Vagina (tissue), 2 donors: ENCODE measurements around the gene DCUN1D2. TPM values are rescaled to one million over a fixed set of nuclear protein-coding genes. Genes with fewer than 3 reads are reported as not detected.

Source experiments
- DNase-seq, 2 donors: peaks; one replicate each; pipeline ENCODE4 v3.0.0-alpha.2; 2017; ENCODE audit errors: extremely low spot score in 2 of 2
- H3K27ac ChIP-seq: fragments of 200-600 bp; sonication (generic); one replicate; pipeline ENCODE4 v1.5.1; 2019
- H3K27me3 ChIP-seq: fragments of 200-600 bp; sonication (generic); one replicate; pipeline ENCODE4 v1.5.1; 2019
- H3K36me3 ChIP-seq, 2 donors: fragments of 200-600 bp; sonication (generic); one replicate each; pipeline ENCODE4 v1.5.1; 2017 to 2019
- H3K4me1 ChIP-seq: fragments of 200-600 bp; sonication (generic); one replicate; pipeline ENCODE4 v1.5.1; 2019
- H3K4me3 ChIP-seq, 2 donors: fragments of 200-600 bp; sonication (generic); 1 replicate in 1 of 2; 2 replicates in 1 of 2; pipeline ENCODE4 v1.5.1; 2016 to 2019
- H3K9me3 ChIP-seq: fragments of 200-600 bp; sonication (generic); one replicate; pipeline ENCODE4 v1.5.1; 2019
- POLR2A ChIP-seq, 2 donors: fragments of 450-650 bp; IDR thresholded peaks; one replicate each; pipeline ENCODE4 v1.6.1; 2017; ENCODE audit warnings: antibody characterized with exemption in 2 of 2, mild to moderate bottlenecking in 2 of 2, moderate library complexity in 2 of 2
- POLR2AphosphoS5 ChIP-seq, 2 donors: sonication (generic); formaldehyde crosslinking; IDR thresholded peaks; one replicate each; pipeline ENCODE4 v1.9.0; 2017; ENCODE audit warnings: antibody characterized with exemption in 2 of 2, mild to moderate bottlenecking in 2 of 2, low read depth in 1 of 2; ENCODE audit not compliant: insufficient read depth in 1 of 2
- intact Hi-C: fragments of 100-400 bp; cut with DNase I; formaldehyde crosslinking; loops from one replicate; pipeline ENCODE4 v1.15.1; 2023
- total RNA-seq: library from RNA; depleted of rRNA; stranded (reverse); fragments of >200 nt; gene quantifications from one replicate; pipeline ENCODE4 v1.2.3, GENCODE V29; 2016
- TF ChIP-seq, protein P1 (sequence below), 3 experiments: fragments of 450-650 bp in 2 of 3; fragments of 200-600 bp in 1 of 3; sonication (generic) in 1 of 3; IDR thresholded peaks; one replicate each; pipeline ENCODE4 v1.5.1; 2017 to 2019; ENCODE audit warnings: antibody characterized with exemption in 3 of 3, mild to moderate bottlenecking in 2 of 3, moderate library complexity in 2 of 3

DCUN1D2 gene
- total RNA-seq, 1 donor from 2014 or later: 13.3 TPM

GRCh38 chr13:113415032-113415431 lies 75.5 kb downstream of the DCUN1D2 start:
- Histone ChIP-seq H3K4me1 (peaks cover 26% of the 10 kb centered on the region), H3K4me3 (no peak overlapping the region), H3K27ac (no peak overlapping the region), H3K36me3 (no peaks in the 10 kb centered on the region), H3K9me3 (no peaks in the 10 kb centered on the region), H3K27me3 (no peaks in the 10 kb centered on the region)
- no peak for DNase-seq
- TF ChIP-seq POLR2AphosphoS5 (IDR thresholded peaks at IDR 0.05; ENCODE audit: insufficient read depth in 1 of 2, low read depth in 1 of 2): no peak
- TF ChIP-seq, protein P1, sequence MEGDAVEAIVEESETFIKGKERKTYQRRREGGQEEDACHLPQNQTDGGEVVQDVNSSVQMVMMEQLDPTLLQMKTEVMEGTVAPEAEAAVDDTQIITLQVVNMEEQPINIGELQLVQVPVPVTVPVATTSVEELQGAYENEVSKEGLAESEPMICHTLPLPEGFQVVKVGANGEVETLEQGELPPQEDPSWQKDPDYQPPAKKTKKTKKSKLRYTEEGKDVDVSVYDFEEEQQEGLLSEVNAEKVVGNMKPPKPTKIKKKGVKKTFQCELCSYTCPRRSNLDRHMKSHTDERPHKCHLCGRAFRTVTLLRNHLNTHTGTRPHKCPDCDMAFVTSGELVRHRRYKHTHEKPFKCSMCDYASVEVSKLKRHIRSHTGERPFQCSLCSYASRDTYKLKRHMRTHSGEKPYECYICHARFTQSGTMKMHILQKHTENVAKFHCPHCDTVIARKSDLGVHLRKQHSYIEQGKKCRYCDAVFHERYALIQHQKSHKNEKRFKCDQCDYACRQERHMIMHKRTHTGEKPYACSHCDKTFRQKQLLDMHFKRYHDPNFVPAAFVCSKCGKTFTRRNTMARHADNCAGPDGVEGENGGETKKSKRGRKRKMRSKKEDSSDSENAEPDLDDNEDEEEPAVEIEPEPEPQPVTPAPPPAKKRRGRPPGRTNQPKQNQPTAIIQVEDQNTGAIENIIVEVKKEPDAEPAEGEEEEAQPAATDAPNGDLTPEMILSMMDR (IDR thresholded peaks at IDR 0.05): no peak
- TF ChIP-seq POLR2A (IDR thresholded peaks at IDR 0.05): no peak
- intact Hi-C loops: no loop called here

- DNase-seq: no peak
- Histone ChIP-seq H3K36me3 (no peaks in the 10 kb centered on the region), H3K4me1 (peaks cover 31% of the 10 kb centered on the region), H3K27ac (peak overlapping the region; percentile 37), H3K4me3 (no peak overlapping the region), H3K27me3 (no peaks in the 10 kb centered on the region), H3K9me3 (no peaks in the 10 kb centered on the region)
- TF ChIP-seq, protein P1 (IDR thresholded peaks at IDR 0.05): no peak
- TF ChIP-seq POLR2AphosphoS5 (IDR thresholded peaks at IDR 0.05; ENCODE audit: insufficient read depth in 1 of 2, low read depth in 1 of 2) (no peak), POLR2A (IDR thresholded peaks at IDR 0.05) (no peak)
- intact Hi-C loops: no loop called here
Measured at GRCh38 chr13:113414335-113414734, 76.2 kb downstream of the DCUN1D2 start.

DNA sequence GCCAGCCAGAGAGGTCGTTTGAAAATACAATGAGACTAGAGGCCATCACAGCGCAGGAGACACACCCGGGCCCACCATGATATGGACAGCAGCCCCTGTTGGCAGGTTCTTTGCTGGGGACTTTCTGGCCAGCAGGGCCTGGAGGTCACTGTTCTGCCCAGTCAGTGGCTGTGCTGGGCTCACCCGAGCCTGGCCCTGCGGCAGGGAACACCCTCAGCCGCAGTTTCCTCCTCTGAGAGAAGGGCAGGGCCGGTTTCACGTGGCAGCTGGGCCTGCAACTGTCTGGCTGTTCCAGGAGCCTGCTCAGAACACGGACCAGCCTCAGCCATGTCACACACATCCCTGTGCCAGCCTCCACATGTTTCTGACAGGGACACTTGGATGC lies 76.6 kb downstream of the DCUN1D2 start:
- H3K4me3 ChIP-seq: no peak overlapping the region
- intact Hi-C loops: no loop called here
- no peaks in the 10 kb centered on the region for H3K27me3 ChIP-seq
- no peaks in the 10 kb centered on the region for H3K9me3 ChIP-seq
- no peaks in the 10 kb centered on the region for H3K36me3 ChIP-seq
- peaks cover 31% of the 10 kb centered on the region for H3K4me1 ChIP-seq
- DNase-seq: no peak
- TF ChIP-seq, protein P1 (IDR thresholded peaks at IDR 0.05): no peak
- TF ChIP-seq POLR2A (IDR thresholded peaks at IDR 0.05) (no peak), POLR2AphosphoS5 (IDR thresholded peaks at IDR 0.05; ENCODE audit: insufficient read depth in 1 of 2, low read depth in 1 of 2) (no peak)
- H3K27ac ChIP-seq: peak overlapping the region; percentile 37

DNA sequence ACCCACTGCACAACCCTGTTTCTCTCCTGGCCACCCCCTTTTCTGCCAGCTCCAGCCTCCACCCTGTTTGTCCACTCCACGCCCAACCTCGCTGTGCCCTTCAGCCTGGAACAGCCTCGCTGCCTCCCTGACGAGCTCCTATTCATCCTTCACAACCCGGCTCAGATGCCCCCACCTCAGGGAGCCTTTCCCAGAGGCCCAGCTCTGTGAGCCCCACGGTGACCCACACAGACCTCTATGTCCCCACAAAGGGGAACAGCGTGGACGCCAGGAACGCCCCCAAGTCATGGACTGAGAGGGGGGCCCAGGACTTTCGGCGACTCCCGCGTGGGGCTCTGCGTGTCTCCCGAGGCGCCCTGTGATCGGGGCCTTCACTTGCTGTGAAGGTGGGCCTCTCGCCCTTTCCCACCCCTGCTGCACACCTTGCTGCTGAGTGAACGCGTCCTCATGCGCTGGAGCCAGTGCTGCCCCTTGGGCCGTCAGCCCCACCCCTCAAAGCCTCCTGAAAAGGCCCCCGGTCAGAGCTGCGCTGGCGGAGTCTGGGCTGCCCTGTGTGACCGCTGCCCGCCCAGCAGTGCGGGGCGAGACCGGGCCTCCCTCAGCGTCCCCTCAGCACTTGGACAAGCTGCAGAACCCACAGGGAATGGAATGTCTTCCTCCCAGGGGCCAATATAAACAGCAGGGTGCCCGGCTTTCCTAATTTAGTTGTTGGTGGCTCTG lies 77.2 kb downstream of the DCUN1D2 start:
- H3K4me1 ChIP-seq: peaks cover 31% of the 10 kb centered on the region
- intact Hi-C loops: no loop called here
- no peak for TF ChIP-seq POLR2AphosphoS5 (IDR thresholded peaks at IDR 0.05; ENCODE audit: insufficient read depth in 1 of 2, low read depth in 1 of 2)
- TF ChIP-seq, protein P1 (IDR thresholded peaks at IDR 0.05): no peak
- TF ChIP-seq POLR2A (IDR thresholded peaks at IDR 0.05): no peak
- H3K4me3 ChIP-seq: no peak overlapping the region
- H3K27ac ChIP-seq: peak overlapping the region; percentile 37
- H3K36me3 ChIP-seq: no peaks in the 10 kb centered on the region
- DNase-seq: no peak
- no peaks in the 10 kb centered on the region for H3K27me3 ChIP-seq
- no peaks in the 10 kb centered on the region for H3K9me3 ChIP-seq

DNA sequence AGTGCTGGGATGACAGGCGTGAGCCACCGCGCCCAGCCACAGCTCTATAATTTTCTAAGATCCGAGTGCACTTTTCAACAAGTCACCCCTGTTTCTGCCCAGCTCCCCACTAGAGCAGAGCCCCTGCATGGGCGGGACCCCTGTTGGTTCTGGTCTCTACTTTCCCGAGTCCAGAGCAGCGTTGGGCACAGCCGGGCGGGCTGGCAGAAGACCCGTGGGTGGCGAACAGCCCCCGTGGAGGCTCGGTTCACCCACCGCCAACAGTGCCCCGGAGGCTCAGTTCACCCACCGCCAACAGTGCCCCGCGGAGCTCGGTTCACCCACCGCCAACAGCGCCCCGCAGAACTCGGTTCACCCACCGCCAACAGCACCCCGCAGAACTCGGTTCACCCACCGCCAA lies 78.1 kb downstream of the DCUN1D2 start:
- H3K4me3 ChIP-seq: no peak overlapping the region
- H3K27ac ChIP-seq: no peak overlapping the region
- H3K27me3 ChIP-seq: no peaks in the 10 kb centered on the region
- DNase-seq: no peak
- no peak for TF ChIP-seq POLR2A (IDR thresholded peaks at IDR 0.05)
- TF ChIP-seq, protein P1 (IDR thresholded peaks at IDR 0.05): no peak
- no peak for TF ChIP-seq POLR2AphosphoS5 (IDR thresholded peaks at IDR 0.05; ENCODE audit: insufficient read depth in 1 of 2, low read depth in 1 of 2)
- no peaks in the 10 kb centered on the region for H3K9me3 ChIP-seq
- no peaks in the 10 kb centered on the region for H3K36me3 ChIP-seq
- peaks cover 31% of the 10 kb centered on the region for H3K4me1 ChIP-seq
- intact Hi-C loops: no loop called here
